A673 (cell line): ENCODE results near the gene ZNF775. TPM values are rescaled to one million over a fixed set of nuclear protein-coding genes. Genes with fewer than 3 reads are reported as not detected.
A peak's percentile ranks its signal among the peaks of the same experiment; 100 is the strongest.

Source experiments
- BruUV-seq: library from RNA; stranded (reverse); fragments of 400-500 nt; replicated peaks from 2 replicates; lab custom pipeline; 2021; lab: Mats Ljungman, UMichigan
- CTCF ChIA-PET: fragments of 300-600 bp; sonication (Branson Sonifier 250); formaldehyde crosslinking; loops from one replicate; lab custom pipeline; 2022; ENCODE audit warnings: antibody characterized with exemption; lab: Charles Lee
- POLR2A ChIA-PET: fragments of 300-600 bp; sonication (Branson Sonifier 250); formaldehyde crosslinking; loops from one replicate; lab custom pipeline; 2022; ENCODE audit warnings: antibody characterized with exemption; ENCODE audit not compliant: low non-redundant PET; lab: Charles Lee
- DNase-seq: peaks from one replicate; pipeline ENCODE4 v3.0.0-alpha.2; 2015; ENCODE audit warnings: low spot score
- H3K27ac ChIP-seq: fragments of 200-600 bp; sonication (generic); 2 replicates; pipeline ENCODE4 v1.5.1; 2016; ENCODE audit warnings: mixed run types, low read depth, mild to moderate bottlenecking, mixed read lengths, antibody characterized with exemption, low read length; ENCODE audit not compliant: poor library complexity, severe bottlenecking
- H3K27me3 ChIP-seq: fragments of 200-600 bp; sonication (generic); replicated peaks from 2 replicates; pipeline ENCODE4 v1.6.1; 2017; ENCODE audit warnings: mixed run types, low read depth, mild to moderate bottlenecking, mixed read lengths, antibody characterized with exemption, low read length; ENCODE audit not compliant: insufficient read depth, poor library complexity
- H3K36me3 ChIP-seq: fragments of 200-600 bp; sonication (generic); 2 replicates; pipeline ENCODE4 v1.6.1; 2016; ENCODE audit warnings: mixed run types, mild to moderate bottlenecking, mixed read lengths, antibody characterized with exemption, low read length; ENCODE audit not compliant: insufficient read depth, poor library complexity, severe bottlenecking
- H3K4me1 ChIP-seq: fragments of 200-600 bp; sonication (generic); 2 replicates; pipeline ENCODE4 v1.6.1; 2017; ENCODE audit warnings: mixed run types, mild to moderate bottlenecking, mixed read lengths, antibody characterized with exemption, low read length; ENCODE audit not compliant: insufficient read depth, poor library complexity, severe bottlenecking
- H3K4me3 ChIP-seq: fragments of 200-600 bp; sonication (generic); 2 replicates; pipeline ENCODE4 v1.5.1; 2016; ENCODE audit warnings: low read depth, mixed run types, mild to moderate bottlenecking, mixed read lengths, low read length; ENCODE audit not compliant: poor library complexity, severe bottlenecking
- H3K9me3 ChIP-seq: fragments of 200-600 bp; sonication (generic); 2 replicates; pipeline ENCODE4 v1.6.1; 2016; ENCODE audit warnings: mixed run types, low read depth, mild to moderate bottlenecking, mixed read lengths, antibody characterized with exemption, low read length; ENCODE audit not compliant: poor library complexity, severe bottlenecking
- CTCF ChIP-seq: fragments of 300-800, 200-600 bp; sonication (generic); conservative IDR thresholded peaks from 2 replicates; pipeline ENCODE4 v1.5.1; 2017; ENCODE audit warnings: low read depth, mild to moderate bottlenecking, antibody characterized with exemption, low read length, moderate library complexity, mixed read lengths
- EZH2 ChIP-seq: fragments of 200-600 bp; sonication (generic); IDR thresholded peaks from 2 replicates; pipeline ENCODE4 v1.6.1; 2017; ENCODE audit warnings: borderline replicate concordance, low read depth, mild to moderate bottlenecking, mixed read lengths, antibody characterized with exemption, low read length; ENCODE audit not compliant: poor library complexity, severe bottlenecking
- intact Hi-C: fragments of 100-400 bp; cut with micrococcal nuclease; formaldehyde crosslinking; loops from one replicate; pipeline ENCODE4 v1.10.0; 2022; ENCODE audit not compliant: unreplicated experiment
- total RNA-seq: library from RNA; stranded (reverse); gene quantifications from 2 replicates; pipeline ENCODE4 v1.2.3, GENCODE V29; 2021

Gene ZNF775
- total RNA-seq, 1 experiment from 2014 or later, result 12.1 TPM

GRCh38 chr7:150417863-150418262 lies 38.7 kb downstream of the ZNF775 start:
- CTCF ChIA-PET, result no interaction called here
- Histone ChIP-seq H3K27ac (no peak overlapping the region), H3K4me3 (no peak overlapping the region), H3K9me3 (no peaks in the 10 kb centered on the region), H3K36me3 (no peaks in the 10 kb centered on the region), H3K27me3 (no peaks in the 10 kb centered on the region), H3K4me1 (peaks cover 4% of the 10 kb centered on the region)
- intact Hi-C loops, result no loop called here
- peak; percentile 51 for TF ChIP-seq CTCF
- TF ChIP-seq EZH2, result no peak
- POLR2A ChIA-PET, result no interaction called here
- DNase-seq, result no peak
- BruUV-seq, result no TSS peak

GRCh38 chr7:150420242-150420641 lies 41.1 kb downstream of the ZNF775 start:
- no peaks in the 10 kb centered on the region for H3K27me3 ChIP-seq
- H3K36me3 ChIP-seq, result no peaks in the 10 kb centered on the region
- peaks cover 4% of the 10 kb centered on the region for H3K4me1 ChIP-seq
- CTCF ChIA-PET, result no interaction called here
- no peak overlapping the region for H3K27ac ChIP-seq
- H3K4me3 ChIP-seq, result no peak overlapping the region
- BruUV-seq, result no TSS peak
- POLR2A ChIA-PET, result no interaction called here
- no peaks in the 10 kb centered on the region for H3K9me3 ChIP-seq
- TF ChIP-seq EZH2, result no peak
- TF ChIP-seq CTCF, result no peak
- intact Hi-C loops, result loop anchor here (5.0 kb wide), 1 partner anchor 63 kb away; no protein-coding TSS in a partner anchor
- no peak for DNase-seq

- BruUV-seq, result no TSS peak
- H3K4me3 ChIP-seq, result no peak overlapping the region
- H3K36me3 ChIP-seq, result no peaks in the 10 kb centered on the region
- ChIA-PET POLR2A (no interaction called here), CTCF (no interaction called here)
- H3K4me1 ChIP-seq, result peaks cover 4% of the 10 kb centered on the region
- peak; percentile 96 for TF ChIP-seq CTCF
- TF ChIP-seq EZH2, result no peak
- peak; percentile 88 for DNase-seq
- no peaks in the 10 kb centered on the region for H3K27me3 ChIP-seq
- intact Hi-C loops, result loop anchor here (1.0 to 5.0 kb wide), 2 partner anchors 64 to 135 kb away; no protein-coding TSS in a partner anchor
- H3K9me3 ChIP-seq, result no peaks in the 10 kb centered on the region
- H3K27ac ChIP-seq, result no peak overlapping the region
These were observed 42.0 kb downstream of the ZNF775 start for GRCh38 chr7:150420987-150421674.
